GM23338 (cell line): ENCODE measurements around the gene PPL. TPM values are rescaled to one million over a fixed set of nuclear protein-coding genes. Genes with fewer than 3 reads are reported as not detected.

Experiments used
- ATAC-seq: fragments of 200-7000 bp; cut with Tn5 transposase; 3 replicates; pipeline ENCODE4 v1.9.1; 2020
- DNase-seq: peaks from one replicate; pipeline ENCODE4 v3.0.0-alpha.2; 2015; ENCODE audit warnings: low spot score
- H2AFZ ChIP-seq: fragments of 200-600 bp; sonication (generic); 2 replicates; pipeline ENCODE4 v1.8.0; 2016; ENCODE audit warnings: antibody characterized with exemption, mild to moderate bottlenecking, moderate library complexity
- H3F3A ChIP-seq: fragments of 200-600 bp; sonication (generic); replicated peaks from 2 replicates; pipeline ENCODE4 v1.8.0; 2017; ENCODE audit warnings: antibody characterized with exemption, mixed run types, low read depth
- H3K27ac ChIP-seq: fragments of 200-600 bp; sonication (generic); 2 replicates; pipeline ENCODE4 v1.6.1; 2016; ENCODE audit warnings: low read depth
- H3K27me3 ChIP-seq: fragments of 200-600 bp; sonication (generic); 2 replicates; pipeline ENCODE4 v1.8.0; 2016; ENCODE audit warnings: mild to moderate bottlenecking, mixed run types, moderate library complexity; ENCODE audit not compliant: insufficient read depth
- H3K36me3 ChIP-seq: fragments of 200-600 bp; sonication (generic); 2 replicates; pipeline ENCODE4 v1.8.0; 2016; ENCODE audit warnings: mild to moderate bottlenecking; ENCODE audit not compliant: insufficient read depth
- H3K4me1 ChIP-seq: fragments of 200-600 bp; sonication (generic); 2 replicates; pipeline ENCODE4 v1.8.0; 2016; ENCODE audit warnings: mild to moderate bottlenecking, moderate library complexity; ENCODE audit not compliant: insufficient read depth
- H3K4me2 ChIP-seq: fragments of 200-600 bp; sonication (generic); 2 replicates; pipeline ENCODE4 v1.7.1; 2017; ENCODE audit warnings: mixed run types
- H3K4me3 ChIP-seq: fragments of 200-600 bp; sonication (generic); 2 replicates; pipeline ENCODE4 v1.6.1; 2016; ENCODE audit warnings: mixed run types
- H3K79me2 ChIP-seq: fragments of 200-600 bp; sonication (generic); replicated peaks from 2 replicates; pipeline ENCODE4 v1.8.0; 2017; ENCODE audit warnings: mild to moderate bottlenecking; ENCODE audit not compliant: insufficient read depth
- H3K9me2 ChIP-seq: fragments of 200-600 bp; sonication (generic); 2 replicates; pipeline ENCODE4 v1.8.0; 2017; ENCODE audit not compliant: insufficient read depth
- H4K20me1 ChIP-seq: fragments of 200-600 bp; sonication (generic); replicated peaks from 2 replicates; pipeline ENCODE4 v1.8.0; 2017; ENCODE audit warnings: mild to moderate bottlenecking; ENCODE audit not compliant: insufficient read depth
- H3K27ac Mint-ChIP-seq: 2 replicates; pipeline ENCODE4 v1.8.0; 2020; ENCODE audit warnings: inconsistent platforms, mild to moderate bottlenecking, moderate library complexity, mixed read lengths
- H3K27me3 Mint-ChIP-seq: 3 replicates; pipeline ENCODE4 v1.8.0; 2022; ENCODE audit warnings: low read depth, mild to moderate bottlenecking, moderate library complexity, mixed read lengths, inconsistent platforms; ENCODE audit not compliant: insufficient read depth, poor library complexity
- H3K36me3 Mint-ChIP-seq: 3 replicates; pipeline ENCODE4 v1.8.0; 2021; ENCODE audit warnings: low read depth, mild to moderate bottlenecking, inconsistent platforms, moderate library complexity, mixed read lengths
- H3K4me1 Mint-ChIP-seq: 3 replicates; pipeline ENCODE4 v1.8.0; 2020; ENCODE audit warnings: mild to moderate bottlenecking, inconsistent platforms, mixed read lengths
- H3K4me3 Mint-ChIP-seq: 3 replicates; pipeline ENCODE4 v1.8.0; 2021; ENCODE audit warnings: moderate library complexity, mild to moderate bottlenecking, inconsistent platforms, mixed read lengths
- H3K9me3 Mint-ChIP-seq: 3 replicates; pipeline ENCODE4 v1.8.0; 2020; ENCODE audit warnings: moderate library complexity, mild to moderate bottlenecking, inconsistent platforms, mixed read lengths
- CREB1 ChIP-seq: fragments of 250-450 bp; sonication (Bioruptor Pico); IDR thresholded peaks from 2 replicates; pipeline ENCODE4 v1.5.0; 2020; ENCODE audit warnings: low read depth, mild to moderate bottlenecking, moderate library complexity
- CTCF ChIP-seq, 2 experiments: fragments of 200-600 bp in 1 of 2; sonication (generic) in 1 of 2; conservative IDR thresholded peaks; 2 replicates each; pipeline versions ENCODE4 v1.5.1 to v1.6.1; 2016 to 2017; ENCODE audit warnings: antibody characterized with exemption in 2 of 2, low read depth in 2 of 2, mild to moderate bottlenecking in 2 of 2, moderate library complexity in 1 of 2
- ETS1 ChIP-seq: IDR thresholded peaks from 2 replicates; pipeline ENCODE4 v1.6.1; 2016; ENCODE audit warnings: antibody characterized with exemption
- EZH2 ChIP-seq: fragments of 200-600 bp; sonication (generic); IDR thresholded peaks from one replicate; pipeline ENCODE4 v1.8.0; 2017; ENCODE audit warnings: antibody characterized with exemption, mild to moderate bottlenecking, low read depth; ENCODE audit not compliant: unreplicated experiment
- EZH2phosphoT487 ChIP-seq: fragments of 200-600 bp; sonication (generic); IDR thresholded peaks from one replicate; pipeline ENCODE4 v1.8.1; 2018; ENCODE audit warnings: antibody characterized with exemption; ENCODE audit not compliant: unreplicated experiment
- JUNB ChIP-seq: IDR thresholded peaks from one replicate; pipeline ENCODE4 v1.6.1; 2016; ENCODE audit warnings: antibody characterized with exemption; ENCODE audit not compliant: unreplicated experiment
- NANOG ChIP-seq: IDR thresholded peaks from 2 replicates; pipeline ENCODE4 v1.6.1; 2016; ENCODE audit warnings: antibody characterized with exemption, borderline replicate concordance
- POLR2AphosphoS5 ChIP-seq: IDR thresholded peaks from 2 replicates; pipeline ENCODE4 v1.6.1; 2016; ENCODE audit warnings: antibody characterized with exemption, low read depth
- REST ChIP-seq: IDR thresholded peaks from one replicate; pipeline ENCODE4 v1.6.1; 2018; ENCODE audit warnings: antibody characterized with exemption; ENCODE audit not compliant: unreplicated experiment
- STAT1 ChIP-seq: IDR thresholded peaks from one replicate; pipeline ENCODE4 v1.6.1; 2016; ENCODE audit warnings: antibody characterized with exemption; ENCODE audit not compliant: unreplicated experiment
- ZNF114 ChIP-seq: fragments of 250-450 bp; sonication (Bioruptor Pico); IDR thresholded peaks from 2 replicates; pipeline ENCODE4 v1.5.0; 2020; ENCODE audit warnings: mild to moderate bottlenecking, moderate library complexity
- ZNF331 ChIP-seq: fragments of 250-450 bp; sonication (Bioruptor Pico); IDR thresholded peaks from 2 replicates; pipeline ENCODE4 v1.5.0; 2020; ENCODE audit warnings: low read depth, mild to moderate bottlenecking, moderate library complexity
- ZNF462 ChIP-seq: fragments of 250-450 bp; sonication (Bioruptor Pico); IDR thresholded peaks from 2 replicates; pipeline ENCODE4 v1.5.0; 2020; ENCODE audit warnings: mild to moderate bottlenecking, moderate library complexity
- polyA plus RNA-seq: library from polyadenylated mRNA; unstranded; fragments of >200 nt; fragmentation: Nextera tagmentation; extraction: Ambion mirVana; gene quantifications from 2 replicates; pipeline ENCODE4 v1.2.1, GENCODE V29; 2016
- total RNA-seq: library from RNA; depleted of rRNA; stranded (reverse); fragments of >200 nt; shearing (Covaris generic); gene quantifications from 2 replicates; pipeline ENCODE4 v1.2.3, GENCODE V29; 2014

The PPL gene
- total and polyA plus RNA-seq, 2 experiments from 2014 or later, result 10.6 to 31.7 TPM

- H2AFZ ChIP-seq, result no peak overlapping the region
- no peaks in the 10 kb centered on the region; the same call in 1 of the 2 replicates for H4K20me1 ChIP-seq
- Mint-ChIP-seq H3K27ac (no peak overlapping the region), H3K4me1 (no peaks in the 10 kb centered on the region; the same call in 2 of the 3 replicates), H3K36me3 (no peaks in the 10 kb centered on the region), H3K27me3 (peaks cover 2% of the 10 kb centered on the region), H3K9me3 (no peaks in the 10 kb centered on the region), H3K4me3 (no peak overlapping the region)
- H3F3A ChIP-seq, result 0 out of 2 replicates have a peak, but pooled peaks cover 7% of the 10 kb centered on the region
- no peaks in the 10 kb centered on the region for H3K79me2 ChIP-seq
- H3K4me3 ChIP-seq, result no peak overlapping the region
- no peak overlapping the region for H3K4me2 ChIP-seq
- H3K27ac ChIP-seq, result no peak overlapping the region
- H3K4me1 ChIP-seq, result no peaks in the 10 kb centered on the region
- DNase-seq (no peak), ATAC-seq (no peak)
- no peak for TF ChIP-seq JUNB
- TF ChIP-seq CREB1, result no peak
- no peak for TF ChIP-seq EZH2
- TF ChIP-seq ZNF331 (CRISPR knock-in tag), result no peak
- no peak for TF ChIP-seq EZH2phosphoT487
- TF ChIP-seq REST, result no peak
- TF ChIP-seq POLR2AphosphoS5, result no peak
- no peak for TF ChIP-seq ZNF462
- no peak for TF ChIP-seq NANOG
- no peak for TF ChIP-seq STAT1
- TF ChIP-seq ETS1, result no peak
- TF ChIP-seq CTCF (conservative IDR thresholded peaks at IDR 0.05; ENCODE audit: low read depth in 2 of 2), result no peak
- TF ChIP-seq ZNF114 (CRISPR knock-in tag), result no peak
- H3K27me3 ChIP-seq, result no peaks in the 10 kb centered on the region
- H3K9me2 ChIP-seq, result no peaks in the 10 kb centered on the region
- no peaks in the 10 kb centered on the region for H3K36me3 ChIP-seq
Observed at GRCh38 chr16:4908854-4909401, 28.0 kb downstream of the PPL start.
